KOPT-K1 (cell line): ENCODE results near the gene ACTL6A.

Source experiments
- H3K27ac ChIP-seq: fragments of 200-600 bp; sonication (generic); 2 replicates; pipeline ENCODE4 v1.5.1; 2016; ENCODE audit warnings: antibody characterized with exemption, mild to moderate bottlenecking, low read depth, low read length; ENCODE audit not compliant: poor library complexity, severe bottlenecking
- H3K36me3 ChIP-seq: fragments of 200-600 bp; sonication (generic); 2 replicates; pipeline ENCODE4 v1.5.1; 2017; ENCODE audit warnings: antibody characterized with exemption, mild to moderate bottlenecking, low read length, moderate library complexity; ENCODE audit not compliant: insufficient read depth
- H3K9me3 ChIP-seq: fragments of 200-600 bp; sonication (generic); 2 replicates; pipeline ENCODE4 v1.5.1; 2017; ENCODE audit warnings: antibody characterized with exemption, low read length, mild to moderate bottlenecking; ENCODE audit not compliant: insufficient read depth, poor library complexity, severe bottlenecking

ACTL6A gene

GRCh38 chr3:179613807-179614206 lies 51.1 kb downstream of the ACTL6A start:
- H3K36me3 ChIP-seq = peaks cover 26% of the 10 kb centered on the region
- no peak overlapping the region for H3K27ac ChIP-seq
- no peaks in the 10 kb centered on the region for H3K9me3 ChIP-seq

GRCh38 chr3:179615458-179616173 lies 52.9 kb downstream of the ACTL6A start:
- Histone ChIP-seq H3K9me3 (no peaks in the 10 kb centered on the region), H3K36me3 (peaks cover 38% of the 10 kb centered on the region), H3K27ac (no peak overlapping the region)

GRCh38 chr3:179622023-179622422 lies 59.3 kb downstream of the ACTL6A start:
- Histone ChIP-seq H3K9me3 (no peaks in the 10 kb centered on the region), H3K36me3 (peaks cover 81% of the 10 kb centered on the region), H3K27ac (no peak overlapping the region)

GRCh38 chr3:179624451-179624850 lies 61.7 kb downstream of the ACTL6A start:
- Histone ChIP-seq H3K9me3 (no peaks in the 10 kb centered on the region), H3K27ac (no peak overlapping the region), H3K36me3 (peaks cover 57% of the 10 kb centered on the region)

- H3K9me3 ChIP-seq = no peaks in the 10 kb centered on the region
- no peak overlapping the region for H3K27ac ChIP-seq
- H3K36me3 ChIP-seq = peaks cover 1% of the 10 kb centered on the region; the same call in 1 of the 2 replicates
These were observed 68.2 kb downstream of the ACTL6A start for GRCh38 chr3:179630753-179631451.
